Astrocyte of the spinal cord (primary cell): Measurements from ENCODE around the gene ADAMTS12.
A peak's percentile ranks its signal among the peaks of the same experiment; 100 is the strongest.

Experiments
- DNase-seq: peaks from one replicate; pipeline ENCODE4 v3.0.0; 2011; ENCODE audit warnings: low read depth, low spot score
- H3K4me3 ChIP-seq: 2 replicates; pipeline ENCODE4 v1.5.1; 2011; ENCODE audit warnings: low read depth, mild to moderate bottlenecking, low read length, moderate library complexity
- CTCF ChIP-seq: IDR thresholded peaks from 2 replicates; pipeline ENCODE4 v1.5.1; 2012; ENCODE audit warnings: low read depth, mild to moderate bottlenecking, low read length, inconsistent platforms
- in situ Hi-C: cut with HindIII; loops from 2 replicates; pipeline ENCODE4 v1.10.0; 2017; ENCODE audit warnings: low sequenced_read_pairs

The ADAMTS12 gene

DNA sequence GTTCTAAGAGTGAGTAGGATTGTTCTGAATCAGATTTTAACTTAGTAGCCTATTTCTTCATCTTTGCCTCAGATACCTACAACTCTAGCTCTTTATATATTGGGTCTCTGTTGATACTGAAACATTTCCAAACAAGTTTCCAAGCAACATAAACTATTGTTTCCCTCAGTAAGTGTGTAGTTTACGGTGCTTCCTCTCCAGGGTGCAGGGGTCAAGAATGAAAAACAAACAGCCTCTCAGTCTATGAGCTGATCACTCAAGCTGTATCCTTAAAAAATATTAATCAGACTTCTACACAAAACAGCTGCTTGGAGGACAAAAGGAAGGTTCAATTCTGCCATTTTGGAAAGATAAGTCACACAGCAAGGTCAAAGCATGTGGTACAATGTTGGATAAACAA lies 75.0 kb downstream of the ADAMTS12 start:
- no peak overlapping the region for H3K4me3 ChIP-seq
- in situ Hi-C loops, result no loop called here
- TF ChIP-seq CTCF, result no peak
- DNase-seq, result peak; percentile 86

- no peak for TF ChIP-seq CTCF
- no peak for DNase-seq
- H3K4me3 ChIP-seq, result no peak overlapping the region
- in situ Hi-C loops, result no loop called here
Measured at GRCh38 chr5:33812746-33813145, 79.0 kb downstream of the ADAMTS12 start.

DNA sequence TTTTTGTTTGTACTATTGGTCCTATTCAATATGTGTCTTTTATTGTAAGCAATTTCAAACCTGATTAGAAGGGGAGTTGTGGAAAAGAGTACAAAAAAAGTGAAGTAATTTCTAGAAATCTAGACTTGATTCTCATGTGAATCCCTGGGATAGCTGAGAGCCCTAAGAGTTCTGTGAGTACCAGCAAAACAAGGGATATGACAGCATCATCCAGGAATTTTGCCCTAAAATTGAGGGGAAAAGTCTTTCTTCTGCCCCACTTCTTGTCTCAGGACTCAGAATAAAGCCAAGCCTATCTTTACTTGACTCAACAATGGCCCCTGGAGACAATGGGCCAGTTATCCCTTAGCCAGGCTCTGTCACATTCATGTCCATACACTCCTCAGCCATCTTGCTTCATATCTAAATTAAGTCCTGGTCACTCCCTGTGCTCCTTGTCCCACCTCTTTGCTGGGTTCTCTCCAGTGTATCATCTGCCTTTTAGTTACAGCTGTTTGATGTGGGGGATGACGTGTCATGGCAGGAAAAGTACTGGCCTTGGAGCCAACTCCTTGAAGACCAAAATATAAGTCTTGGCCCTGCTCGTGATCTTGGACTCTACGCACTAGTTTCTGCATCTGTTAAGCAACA lies 81.2 kb downstream of the ADAMTS12 start:
- in situ Hi-C loops, result no loop called here
- TF ChIP-seq CTCF, result no peak
- no peak for DNase-seq
- H3K4me3 ChIP-seq, result no peak overlapping the region

DNA sequence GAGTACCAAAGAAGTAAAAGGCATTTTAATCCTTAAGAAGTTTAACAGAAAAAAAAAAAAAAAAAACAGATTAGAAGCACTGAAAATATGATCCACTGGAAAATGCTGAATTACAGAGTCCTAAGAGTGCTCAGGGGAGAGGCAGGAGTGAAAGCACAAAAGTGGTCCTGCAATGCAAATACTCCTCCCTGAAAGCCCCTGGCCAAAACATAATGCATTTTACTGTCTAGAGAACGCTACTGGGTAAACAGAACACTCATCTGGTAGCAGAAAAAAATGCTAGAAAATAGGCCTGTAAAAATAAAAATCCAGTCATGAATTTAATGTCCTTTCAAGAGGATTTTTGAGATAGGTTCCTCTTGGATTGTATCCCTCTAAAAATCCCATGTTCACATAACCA lies 81.9 kb downstream of the ADAMTS12 start:
- H3K4me3 ChIP-seq, result no peak overlapping the region
- no peak for DNase-seq
- in situ Hi-C loops, result no loop called here
- TF ChIP-seq CTCF, result no peak

- no peak for TF ChIP-seq CTCF
- in situ Hi-C loops, result no loop called here
Measured at GRCh38 chr5:33808699-33809098, 83.1 kb downstream of the ADAMTS12 start.

GRCh38 chr5:33807771-33808170 lies 84.0 kb downstream of the ADAMTS12 start:
- in situ Hi-C loops, result no loop called here
- no peak overlapping the region for H3K4me3 ChIP-seq
- DNase-seq, result peak; percentile 43
- no peak for TF ChIP-seq CTCF

More at GRCh38 chr5:33808699-33809098, 83.1 kb downstream of the ADAMTS12 start:
- DNase-seq, result no peak
- no peak overlapping the region for H3K4me3 ChIP-seq
